Measurements from ENCODE around the gene HOXD9. TPM values are rescaled to one million over a fixed set of nuclear protein-coding genes. Genes with fewer than 3 reads are reported as not detected.
A peak's percentile ranks its signal among the peaks of the same experiment; 100 is the strongest.

HOXD9 gene
- total RNA-seq (2021; fragmentation: NEBNext Ultra II Directional; extraction: Animal tissue kit (Norgen Biotek cat#: 25700)) = not detected in 2 replicates
- not detected in 2 replicates for polyA plus RNA-seq (2011; rRNA removed)
- not detected for polyA plus RNA-seq (2011; cell fraction: cytosol; rRNA removed)
- not detected for polyA plus RNA-seq (2011; cell fraction: nucleus; rRNA removed)
- polyA plus RNA-seq (2012, experiment 1 of 2) = not detected in 4 replicates
- polyA plus RNA-seq (2012, experiment 2 of 2) = not detected
- polyA plus RNA-seq (2013, experiment 1 of 2) = not detected
- polyA plus RNA-seq (2013, experiment 2 of 2) = not detected
- not detected in 2 replicates for polyA minus RNA-seq (2011; rRNA and poly(A)+ RNA removed)
- polyA minus RNA-seq (2011; cell fraction: cytosol; rRNA and poly(A)+ RNA removed) = not detected
- polyA minus RNA-seq (2011; cell fraction: nucleus; rRNA and poly(A)+ RNA removed) = not detected
- long read RNA-seq, experiment 1 = 0 reads
- long read RNA-seq, experiment 2 = 0 reads

GRCh38 chr2:176122683-176123410 is at the start of gene HOXD9:
HOXD9 (plus strand) TSS chr2:176122719; CDS start chr2:176122769, 50 bp downstream.
- H2BK12ac ChIP-seq (ENCODE audit: low read depth, low read length) = no peak within 1 kb of the TSS
- H2BK20ac ChIP-seq (ENCODE audit: low read length) = no peak within 1 kb of the TSS
- no peak within 1 kb of the TSS for H3K27ac ChIP-seq (ENCODE audit: low read depth, low read length)
- no peak within 1 kb of the TSS for H3K9ac ChIP-seq (replicated peaks in 1 of 4; ENCODE audit: extremely low read depth in 1 of 4, low read depth in 3 of 4, low read length in 3 of 4)
- H4K91ac ChIP-seq (replicated peaks; ENCODE audit: insufficient read length, low read length) = no peak within 1 kb of the TSS
- CTCF ChIA-PET (ENCODE audit: partially characterized antibody) = interaction anchor here (0.7 to 4.7 kb wide), 9 partner anchors 7 to 1026 kb away, joined by 3 to 42 read pairs (median 6); partner anchors contain the start of gene HOXD8
- no peak within 1 kb of the TSS for H2BK120ac ChIP-seq (replicated peaks; ENCODE audit: low read depth, low read length)
- no peak within 1 kb of the TSS for H4K5ac ChIP-seq (ENCODE audit: insufficient read length, low read depth, low read length)
- no peak within 1 kb of the TSS for H3K23ac ChIP-seq (ENCODE audit: insufficient read length)
- no peak within 1 kb of the TSS; the same call in none of the 2 replicates for H3K18ac ChIP-seq (ENCODE audit: extremely low read depth, low read length)
- no peaks in the 10 kb centered on the region for H3K79me2 ChIP-seq (ENCODE audit: control insufficient read depth in 1 of 2, insufficient read depth in 2 of 2, low read length in 2 of 2)
- peak within 1 kb of the TSS; percentile 9 to 49 (median 19); a peak in 6 of 8 replicates for H3K4me3 ChIP-seq (ENCODE audit: extremely low read depth in 1 of 4, insufficient read depth in 2 of 4, low read depth in 3 of 4, low read length in 4 of 4)
- peaks cover 92 to 100% (median 99%) of the 10 kb centered on the region in 4 experiments for H3K27me3 ChIP-seq (replicated peaks in 1 of 4; ENCODE audit: control insufficient read depth in 3 of 4, extremely low read depth in 1 of 4, insufficient read depth in 3 of 4, low read length in 3 of 4)
- H3K79me1 ChIP-seq (ENCODE audit: low read depth, low read length) = no peaks in the 10 kb centered on the region
- no peak within 1 kb of the TSS for H2AK5ac ChIP-seq (ENCODE audit: low read depth, low read length)
- DNase-seq (ENCODE audit: low read depth in 1 of 2, low spot score in 2 of 2) = peak in 1 of 2 experiments; percentile 75
- no peak within 1 kb of the TSS for H3K4ac ChIP-seq (replicated peaks; ENCODE audit: insufficient read length, low read depth, low read length)
- H3K9me3 ChIP-seq (ENCODE audit: insufficient read depth in 2 of 2, low read depth in 1 of 2, low read length in 1 of 2) = no peaks in the 10 kb centered on the region; a peak in 1 of 4 replicates
- H4K20me1 ChIP-seq (replicated peaks in 1 of 2; ENCODE audit: control insufficient read depth in 1 of 2, insufficient read depth in 2 of 2, low read length in 2 of 2) = peaks cover 22 to 37% of the 10 kb centered on the region in 2 experiments
- no peak within 1 kb of the TSS for H2BK5ac ChIP-seq (ENCODE audit: low read depth, low read length)
- H3K23me2 ChIP-seq (ENCODE audit: low read depth, low read length) = peaks cover 2% of the 10 kb centered on the region; the same call in 1 of the 2 replicates
- peaks cover 0 to 22% (median 0%) of the 10 kb centered on the region in 4 experiments; a peak in 1 of 8 replicates for H3K36me3 ChIP-seq (ENCODE audit: control insufficient read depth in 2 of 4, insufficient read depth in 4 of 4, low read length in 3 of 4)
- no peak within 1 kb of the TSS for H2BK15ac ChIP-seq (ENCODE audit: low read length)
- peak within 1 kb of the TSS; percentile 63; the same call in 1 of the 2 replicates for H4K8ac ChIP-seq (ENCODE audit: extremely low read depth, insufficient read depth, low read length)
- no peak within 1 kb of the TSS for H3K56ac ChIP-seq (replicated peaks; ENCODE audit: insufficient read length, low read depth, low read length)
- H3K14ac ChIP-seq (ENCODE audit: insufficient read length) = no peak within 1 kb of the TSS
- H3K4me2 ChIP-seq (ENCODE audit: insufficient read depth in 1 of 2, low read depth in 2 of 2, low read length in 2 of 2) = peak within 1 kb of the TSS; percentile 56 to 84
- no peak within 1 kb of the TSS for H2AFZ ChIP-seq (ENCODE audit: low read length)
- POLR2A ChIA-PET (ENCODE audit: partially characterized antibody) = no interaction called here
- 2% methylated on average over 37 of the region's 84 CpGs; no CpG with 5 or more reads in 1 of the 2 experiments for WGBS, 2 experiments (ENCODE audit: extremely low coverage in 1 of 2, insufficient coverage in 1 of 2, insufficient read length in 1 of 2, insufficient replicate concordance in 2 of 2, low coverage in 1 of 2, low lambda C conversion rate in 2 of 2, missing lambda C conversion rate in 1 of 2)
- no peak for FAIRE-seq
- H3K4me1 ChIP-seq (replicated peaks in 1 of 4; ENCODE audit: control insufficient read depth in 3 of 4, insufficient read depth in 4 of 4, low read length in 3 of 4) = peaks cover 0 to 10% (median 5%) of the 10 kb centered on the region in 4 experiments; a peak in 3 of 7 replicates
- TF ChIP-seq BRCA1 (IDR thresholded peaks at IDR 0.05; ENCODE audit: low read depth, low read length) = no peak
- TF ChIP-seq TEAD4 (IDR thresholded peaks at IDR 0.05; ENCODE audit: low read depth, low read length) = no peak
- TF ChIP-seq BCL11A (IDR thresholded peaks at IDR 0.05; ENCODE audit: low read depth in 2 of 2, low read length in 2 of 2) = no peak
- TF ChIP-seq CBX8 (IDR thresholded peaks at IDR 0.05; ENCODE audit: borderline replicate concordance, low read depth, low read length) = no peak
- TF ChIP-seq ASH2L (IDR thresholded peaks at IDR 0.05; ENCODE audit: low read length) = peak; percentile 41
- TF ChIP-seq EGR1 (IDR thresholded peaks at IDR 0.05; ENCODE audit: borderline replicate concordance, low read depth, low read length) = 0 out of 2 replicates have a peak, but pooled peaks have one; percentile 17
- TF ChIP-seq, protein P1, sequence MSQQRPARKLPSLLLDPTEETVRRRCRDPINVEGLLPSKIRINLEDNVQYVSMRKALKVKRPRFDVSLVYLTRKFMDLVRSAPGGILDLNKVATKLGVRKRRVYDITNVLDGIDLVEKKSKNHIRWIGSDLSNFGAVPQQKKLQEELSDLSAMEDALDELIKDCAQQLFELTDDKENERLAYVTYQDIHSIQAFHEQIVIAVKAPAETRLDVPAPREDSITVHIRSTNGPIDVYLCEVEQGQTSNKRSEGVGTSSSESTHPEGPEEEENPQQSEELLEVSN (IDR thresholded peaks at IDR 0.05) = peak; percentile 39; the same call in 1 of the 2 replicates
- no peak for TF ChIP-seq CEBPB (IDR thresholded peaks at IDR 0.05; ENCODE audit: low read depth, low read length)
